Keratinocyte (primary cell): Measurements from ENCODE around the gene GRM5. TPM values are rescaled to one million over a fixed set of nuclear protein-coding genes. Genes with fewer than 3 reads are reported as not detected.
"Not testable (repeated sequence)": the region's sequence is repeated elsewhere in the genome, so short reads cannot be mapped to it uniquely, and the experiment has no call there.

Source experiments
- DNase-seq: peaks from one replicate; pipeline ENCODE4 v3.0.0-alpha.2; 2011; ENCODE audit warnings: low read depth, missing footprints, low spot score
- FAIRE-seq: peaks from 2 replicates; lab custom pipeline; 2011; peaks lifted over from hg19 to GRCh38; lab: Jason Lieb, UNC
- H2AFZ ChIP-seq: 2 replicates; pipeline ENCODE4 v1.6.0; 2012; ENCODE audit warnings: low read length, control low read depth, inconsistent platforms; ENCODE audit not compliant: control insufficient read depth
- H3K27ac ChIP-seq: 2 replicates; pipeline ENCODE4 v1.5.1; 2011; ENCODE audit warnings: low read length; ENCODE audit not compliant: control insufficient read depth, insufficient read depth
- H3K27me3 ChIP-seq: 3 replicates; pipeline ENCODE4 v1.6.0; 2011; ENCODE audit warnings: low read length; ENCODE audit not compliant: control insufficient read depth, insufficient read depth; ENCODE audit errors: extremely low read depth
- H3K36me3 ChIP-seq, 2 experiments: 2 replicates in 1 of 2; 3 replicates in 1 of 2; pipeline ENCODE4 v1.5.1; 2011; ENCODE audit warnings: low read length in 2 of 2, mild to moderate bottlenecking in 1 of 2; ENCODE audit not compliant: control insufficient read depth in 2 of 2, insufficient read depth in 2 of 2; ENCODE audit errors: extremely low read depth in 1 of 2
- H3K4me1 ChIP-seq: 3 replicates; pipeline ENCODE4 v1.5.1; 2011; ENCODE audit warnings: low read length; ENCODE audit not compliant: control insufficient read depth, insufficient read depth; ENCODE audit errors: extremely low read depth
- H3K4me2 ChIP-seq: 3 replicates; pipeline ENCODE4 v1.6.0; 2011; ENCODE audit warnings: low read depth, low read length; ENCODE audit not compliant: control insufficient read depth, insufficient read depth; ENCODE audit errors: extremely low read depth
- H3K4me3 ChIP-seq, 3 experiments: fragments of 200-600 bp in 1 of 3; sonication (generic) in 1 of 3; 2 replicates in 2 of 3; 3 replicates in 1 of 3; pipeline ENCODE4 v1.5.1; 2011 to 2016; ENCODE audit warnings: low read length in 3 of 3, mild to moderate bottlenecking in 3 of 3, control low read depth in 2 of 3, inconsistent platforms in 1 of 3, low read depth in 1 of 3, mixed read lengths in 1 of 3, mixed run types in 1 of 3, moderate library complexity in 1 of 3; ENCODE audit not compliant: control insufficient read depth in 2 of 3, insufficient read depth in 2 of 3; ENCODE audit errors: extremely low read depth in 1 of 3
- H3K79me2 ChIP-seq: 2 replicates; pipeline ENCODE4 v1.6.0; 2012; ENCODE audit warnings: low read length; ENCODE audit not compliant: control insufficient read depth, insufficient read depth
- H3K9ac ChIP-seq: 3 replicates; pipeline ENCODE4 v1.6.0; 2011; ENCODE audit warnings: low read length; ENCODE audit not compliant: control insufficient read depth, insufficient read depth; ENCODE audit errors: extremely low read depth
- H3K9me1 ChIP-seq: 3 replicates; pipeline ENCODE4 v1.6.0; 2011; ENCODE audit warnings: low read length; ENCODE audit not compliant: control insufficient read depth, insufficient read depth; ENCODE audit errors: extremely low read depth
- H3K9me3 ChIP-seq: 2 replicates; pipeline ENCODE4 v1.5.1; 2012; ENCODE audit warnings: low read depth, low read length; ENCODE audit not compliant: control insufficient read depth
- H4K20me1 ChIP-seq: 3 replicates; pipeline ENCODE4 v1.6.0; 2011; ENCODE audit warnings: low read length; ENCODE audit not compliant: control insufficient read depth, insufficient read depth; ENCODE audit errors: extremely low read depth
- dilution Hi-C: fragments of 300-500 bp; cut with MboI; formaldehyde crosslinking; loops from one replicate; pipeline ENCODE4 v1.7.0; 2020; ENCODE audit warnings: low sequenced_read_pairs; ENCODE audit not compliant: extremely low pct_ligation_motif_present
- polyA plus RNA-seq, 5 experiments: library from polyadenylated mRNA; depleted of rRNA in 3 of 5; stranded (reverse) in 3 of 5; stranded (forward) in 1 of 5; unstranded in 1 of 5; fragments of >200 nt; gene quantifications; 1 replicate in 1 of 5; 2 replicates in 3 of 5; 3 replicates in 1 of 5; pipeline versions ENCODE4 v1.2.1 to v1.2.3, GENCODE V29; 2011 to 2012; ENCODE audit warnings: missing spikeins in 2 of 5, low read depth in 1 of 5, low replicate concordance in 1 of 5

The GRM5 gene
- polyA plus RNA-seq, 1 donor (not counting 4 experiments of a cell fraction or from before 2014, with no cell fraction given): not detected

DNA sequence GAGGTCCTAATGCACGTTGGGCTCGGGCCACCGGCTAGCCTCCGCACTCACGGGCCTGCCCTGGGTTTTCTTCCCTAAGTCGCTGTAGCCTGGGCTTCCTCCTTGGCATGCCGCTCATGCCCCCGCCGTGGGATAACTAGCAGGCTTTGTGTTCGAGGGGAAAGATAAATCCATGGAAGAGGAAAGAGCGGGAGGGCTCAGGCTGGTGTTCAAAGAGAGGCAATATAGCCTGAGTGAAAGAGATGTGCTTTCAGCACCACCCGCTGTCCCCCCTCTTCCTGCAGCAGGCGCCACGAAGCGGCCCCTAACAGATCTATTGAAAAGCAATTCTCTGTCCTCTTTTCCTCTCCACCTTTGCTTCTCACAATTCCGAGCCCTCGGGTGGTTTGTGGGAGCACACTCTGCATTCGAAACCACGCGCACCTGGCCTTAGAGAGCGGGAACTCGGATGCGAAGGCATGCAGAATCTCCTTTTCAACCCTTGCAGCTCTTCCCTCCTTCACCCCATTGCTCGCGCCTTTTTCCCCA, 2.9 kb downstream of the GRM5 start:
- H3K4me3 ChIP-seq, H3K9ac ChIP-seq, H3K4me2 ChIP-seq, H4K20me1 ChIP-seq, H3K9me1 ChIP-seq, H3K9me3 ChIP-seq, H3K4me1 ChIP-seq, DNase-seq, H3K27ac ChIP-seq, H3K79me2 ChIP-seq, H2AFZ ChIP-seq, FAIRE-seq, H3K36me3 ChIP-seq, dilution Hi-C loops: not testable (repeated sequence)
- H3K27me3 ChIP-seq: peaks cover 19% of the 10 kb centered on the region

DNA sequence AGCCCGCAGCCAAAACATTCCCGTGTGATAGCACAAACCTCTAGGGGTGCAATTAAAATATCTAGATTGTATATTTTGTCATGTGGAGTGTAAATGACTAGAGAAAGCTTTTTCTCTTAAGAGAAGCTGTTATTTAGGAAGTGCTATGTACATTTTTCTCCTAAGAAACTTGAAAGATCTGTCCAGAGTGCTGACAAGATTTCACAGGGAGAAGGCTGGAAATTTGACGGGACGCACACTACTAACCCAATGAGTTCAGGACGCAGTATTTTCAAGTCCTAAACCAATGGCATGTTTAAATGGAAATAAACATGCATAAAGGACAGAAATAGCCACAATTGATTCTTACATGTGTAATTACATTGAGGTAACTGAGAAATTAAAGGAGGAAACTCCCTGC, 3.9 kb downstream of the GRM5 start:
- H3K79me2 ChIP-seq, H3K9ac ChIP-seq, dilution Hi-C loops, H2AFZ ChIP-seq, FAIRE-seq, H3K4me1 ChIP-seq, H3K9me1 ChIP-seq, H3K4me2 ChIP-seq, H3K9me3 ChIP-seq, H3K36me3 ChIP-seq, H4K20me1 ChIP-seq, H3K27ac ChIP-seq, DNase-seq, H3K4me3 ChIP-seq: not testable (repeated sequence)
- H3K27me3 ChIP-seq: peaks cover 19% of the 10 kb centered on the region

DNA sequence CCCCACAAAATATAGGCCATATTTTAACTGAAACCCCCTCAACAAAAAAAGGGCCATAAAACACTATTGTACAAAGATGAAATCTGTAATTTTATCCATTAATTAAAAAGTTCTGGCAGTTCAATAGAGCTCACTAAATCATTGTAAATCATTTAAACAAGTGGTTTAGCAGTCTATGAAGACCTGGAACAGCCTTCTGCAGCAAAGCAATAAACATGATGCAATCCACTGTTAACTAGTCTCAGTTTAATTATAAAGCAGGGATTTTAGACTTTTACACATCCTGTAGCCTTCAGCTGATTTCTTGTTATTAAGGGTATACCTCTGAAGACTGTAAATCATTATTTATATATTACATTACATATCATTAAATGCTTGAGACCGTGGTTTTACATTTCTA, 8.4 kb downstream of the GRM5 start:
- dilution Hi-C loops, H3K27ac ChIP-seq, H3K4me1 ChIP-seq, H2AFZ ChIP-seq, H3K4me3 ChIP-seq, H3K79me2 ChIP-seq, H4K20me1 ChIP-seq, H3K27me3 ChIP-seq, DNase-seq, H3K9me3 ChIP-seq, H3K36me3 ChIP-seq, H3K9me1 ChIP-seq, H3K9ac ChIP-seq, H3K4me2 ChIP-seq, FAIRE-seq: not testable (repeated sequence)
